Left renal pelvis (tissue), 4 donors: ENCODE results near the gene LARP7. TPM values are rescaled to one million over a fixed set of nuclear protein-coding genes. Genes with fewer than 3 reads are reported as not detected.

ENCODE experiments used
- polyA plus RNA-seq, 4 donors: library from polyadenylated mRNA; unstranded; fragments of 120-200 nt; gene quantifications; one replicate each; pipeline ENCODE4 v1.2.1, GENCODE V29; 2013; ENCODE audit not compliant: insufficient read length in 4 of 4

Gene LARP7
- polyA plus RNA-seq, 4 donors: 67.4 to 117 (median 108) TPM

Other genes with a start within 250 kb of the LARP7 start
- not detected for gene NEUROG2, start 121.0 kb upstream of the LARP7 start, polyA plus RNA-seq
- 10 to 100 TPM; 12.4 to 16.8 (median 15.0) TPM for gene ZGRF1, start 234 bp upstream of the LARP7 start, polyA plus RNA-seq